HepG2 (cell line): ENCODE data around the gene SRCAP. TPM values are rescaled to one million over a fixed set of nuclear protein-coding genes. Genes with fewer than 3 reads are reported as not detected.
A peak's percentile ranks its signal among the peaks of the same experiment; 100 is the strongest.

Experiments
- CENPT ChIP-seq: sonication (generic); formaldehyde crosslinking; IDR thresholded peaks from 2 replicates; pipeline ENCODE4 v1.8.0; 2022; ENCODE audit warnings: low read depth, mild to moderate bottlenecking, moderate library complexity, missing genetic modification reagents
- GABPB1 ChIP-seq: IDR thresholded peaks from 2 replicates; pipeline ENCODE4 v1.6.1; 2016; ENCODE audit warnings: mild to moderate bottlenecking, missing genetic modification reagents, moderate library complexity, missing compliant biosample characterization
- HBP1 ChIP-seq: IDR thresholded peaks from 2 replicates; pipeline ENCODE4 v1.6.1; 2016; ENCODE audit warnings: low read depth, control low read depth
- IRX3 ChIP-seq: sonication (generic); formaldehyde crosslinking; IDR thresholded peaks from 2 replicates; pipeline ENCODE4 v1.8.1; 2023; ENCODE audit warnings: mild to moderate bottlenecking, low read depth, missing genetic modification reagents, borderline replicate concordance
- KDM2A ChIP-seq: sonication (generic); formaldehyde crosslinking; IDR thresholded peaks from 2 replicates; pipeline ENCODE4 v1.4.0; 2020; ENCODE audit warnings: low read depth, missing genetic modification reagents, borderline replicate concordance
- PRMT3 ChIP-seq: sonication (generic); formaldehyde crosslinking; IDR thresholded peaks from 2 replicates; pipeline ENCODE4 v1.8.1; 2022; ENCODE audit warnings: low read depth, mild to moderate bottlenecking, moderate library complexity, missing genetic modification reagents, borderline replicate concordance
- THAP8 ChIP-seq: sonication (generic); formaldehyde crosslinking; IDR thresholded peaks from 2 replicates; pipeline ENCODE4 v1.5.1; 2020; ENCODE audit warnings: missing genetic modification reagents, mild to moderate bottlenecking, borderline replicate concordance
- ZNF207 ChIP-seq: fragments of 450-650 bp; IDR thresholded peaks from 2 replicates; pipeline ENCODE4 v1.6.1; 2016; ENCODE audit warnings: antibody characterized with exemption, borderline replicate concordance
- ZNF530 ChIP-seq: sonication (generic); formaldehyde crosslinking; IDR thresholded peaks from 2 replicates; pipeline ENCODE4 v1.5.0; 2020; ENCODE audit warnings: low read depth, mild to moderate bottlenecking, missing genetic modification reagents
- ZNF570 ChIP-seq: sonication (generic); formaldehyde crosslinking; IDR thresholded peaks from 2 replicates; pipeline ENCODE4 v1.4.0; 2020; ENCODE audit warnings: mild to moderate bottlenecking, missing genetic modification reagents, borderline replicate concordance
- ZSCAN25 ChIP-seq: sonication (generic); formaldehyde crosslinking; IDR thresholded peaks from 2 replicates; pipeline ENCODE4 v1.8.0; 2022; ENCODE audit warnings: mild to moderate bottlenecking, missing genetic modification reagents
- polyA plus RNA-seq, 8 experiments: library from polyadenylated mRNA; depleted of rRNA in 3 of 8; stranded (reverse) in 7 of 8; unstranded in 1 of 8; fragments of >200 nt; fragmentation: Illumina TruSeq in 4 of 8; extraction: Trizol in 4 of 8; gene quantifications; 2 replicates each; pipeline versions ENCODE4 v1.2.1 to v1.2.3, GENCODE V29; 2011 to 2016; ENCODE audit warnings: low read depth in 4 of 8, missing spikeins in 1 of 8, mixed read lengths in 1 of 8; ENCODE audit not compliant: insufficient read depth in 1 of 8
- total RNA-seq, 5 experiments: library from RNA; depleted of rRNA; stranded (reverse); fragments of >200 nt; fragmentation: Illumina TruSeq; extraction: Trizol; gene quantifications; 2 replicates each; pipeline ENCODE4 v1.2.3, GENCODE V29; 2016; ENCODE audit warnings: low read depth in 1 of 5
- TF ChIP-seq, protein P1 (sequence below): sonication (generic); formaldehyde crosslinking; IDR thresholded peaks from 2 replicates; pipeline ENCODE4 v1.5.0; 2020; ENCODE audit warnings: missing genetic modification reagents
- TF ChIP-seq, protein P2 (sequence below): sonication (generic); formaldehyde crosslinking; IDR thresholded peaks from 2 replicates; pipeline ENCODE4 v1.4.0; 2020; ENCODE audit warnings: missing genetic modification reagents, low read depth, mild to moderate bottlenecking, borderline replicate concordance
- TF ChIP-seq, protein P3 (sequence below): sonication (generic); formaldehyde crosslinking; IDR thresholded peaks from 2 replicates; pipeline ENCODE4 v1.4.0; 2020; ENCODE audit warnings: missing genetic modification reagents

SRCAP gene
- total and polyA plus RNA-seq, 2 of the 13 experiments (the other 11 are each of a cell fraction or from before 2014, with no cell fraction given) = 4.9 to 9.0 TPM

DNA sequence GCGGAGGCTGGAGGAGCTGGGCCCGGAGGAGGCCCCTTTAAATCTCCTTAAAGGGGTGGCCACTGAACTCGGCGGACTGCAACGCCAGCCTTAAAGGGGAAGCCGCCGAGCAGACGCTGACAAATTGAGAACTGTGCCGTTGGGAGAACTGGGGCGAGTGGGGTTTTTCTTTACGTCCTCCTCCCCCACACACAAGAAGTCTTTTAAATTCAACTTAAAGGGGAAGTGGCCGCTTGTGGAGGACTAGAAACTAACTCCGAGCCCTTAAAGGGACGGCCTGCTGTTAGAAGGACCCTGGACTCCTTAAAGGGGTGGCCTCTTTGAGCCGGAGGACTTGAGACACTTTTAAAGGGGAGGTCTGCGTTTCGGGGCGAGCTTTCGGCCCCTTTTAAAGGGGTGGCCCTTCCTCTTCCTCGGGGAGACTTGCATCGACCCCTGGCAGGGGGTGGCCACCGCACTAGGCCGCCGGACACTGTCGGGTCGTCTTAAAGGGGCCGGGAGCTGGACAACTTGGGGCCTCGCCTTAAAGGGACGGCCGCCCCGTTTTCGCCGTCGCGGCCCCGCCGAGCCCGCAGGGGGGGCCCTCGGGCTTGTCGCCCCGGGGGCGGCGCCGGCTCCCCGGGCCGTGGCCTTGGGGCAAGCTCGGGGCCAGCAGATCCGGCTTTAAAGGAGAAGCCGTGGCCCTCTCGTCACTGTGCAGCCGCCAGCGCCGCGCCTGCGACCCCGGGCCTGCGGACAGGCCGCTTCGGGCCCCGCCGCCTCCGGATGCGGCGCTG is 40.1 kb upstream of the SRCAP start (continued):
- TF ChIP-seq, protein P1, sequence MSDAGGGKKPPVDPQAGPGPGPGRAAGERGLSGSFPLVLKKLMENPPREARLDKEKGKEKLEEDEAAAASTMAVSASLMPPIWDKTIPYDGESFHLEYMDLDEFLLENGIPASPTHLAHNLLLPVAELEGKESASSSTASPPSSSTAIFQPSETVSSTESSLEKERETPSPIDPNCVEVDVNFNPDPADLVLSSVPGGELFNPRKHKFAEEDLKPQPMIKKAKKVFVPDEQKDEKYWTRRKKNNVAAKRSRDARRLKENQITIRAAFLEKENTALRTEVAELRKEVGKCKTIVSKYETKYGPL = no peak
- TF ChIP-seq IRX3 (CRISPR knock-in tag) = no peak
- no peak for TF ChIP-seq PRMT3 (CRISPR knock-in tag)
- no peak for TF ChIP-seq CENPT
- TF ChIP-seq HBP1 (CRISPR knock-in tag) = no peak
- no peak for TF ChIP-seq THAP8
- TF ChIP-seq GABPB1 (CRISPR knock-in tag) = no peak
- no peak for TF ChIP-seq ZNF207
- no peak for TF ChIP-seq ZNF570
- no peak; the same call in 1 of the 2 replicates for TF ChIP-seq ZSCAN25 (CRISPR knock-in tag)
- TF ChIP-seq, protein P2, sequence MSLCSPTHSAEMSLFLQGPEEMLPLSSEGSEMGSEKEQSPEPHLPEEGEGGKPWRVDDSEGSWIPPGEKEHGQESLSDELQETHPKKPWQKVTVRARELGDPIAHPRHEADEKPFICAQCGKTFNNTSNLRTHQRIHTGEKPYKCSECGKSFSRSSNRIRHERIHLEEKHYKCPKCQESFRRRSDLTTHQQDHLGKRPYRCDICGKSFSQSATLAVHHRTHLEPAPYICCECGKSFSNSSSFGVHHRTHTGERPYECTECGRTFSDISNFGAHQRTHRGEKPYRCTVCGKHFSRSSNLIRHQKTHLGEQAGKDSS (CRISPR knock-in tag) = peak; percentile 22
- TF ChIP-seq ZNF530 (CRISPR knock-in tag) = no peak
- TF ChIP-seq KDM2A (CRISPR knock-in tag) = peak; percentile 65
- TF ChIP-seq, protein P3, sequence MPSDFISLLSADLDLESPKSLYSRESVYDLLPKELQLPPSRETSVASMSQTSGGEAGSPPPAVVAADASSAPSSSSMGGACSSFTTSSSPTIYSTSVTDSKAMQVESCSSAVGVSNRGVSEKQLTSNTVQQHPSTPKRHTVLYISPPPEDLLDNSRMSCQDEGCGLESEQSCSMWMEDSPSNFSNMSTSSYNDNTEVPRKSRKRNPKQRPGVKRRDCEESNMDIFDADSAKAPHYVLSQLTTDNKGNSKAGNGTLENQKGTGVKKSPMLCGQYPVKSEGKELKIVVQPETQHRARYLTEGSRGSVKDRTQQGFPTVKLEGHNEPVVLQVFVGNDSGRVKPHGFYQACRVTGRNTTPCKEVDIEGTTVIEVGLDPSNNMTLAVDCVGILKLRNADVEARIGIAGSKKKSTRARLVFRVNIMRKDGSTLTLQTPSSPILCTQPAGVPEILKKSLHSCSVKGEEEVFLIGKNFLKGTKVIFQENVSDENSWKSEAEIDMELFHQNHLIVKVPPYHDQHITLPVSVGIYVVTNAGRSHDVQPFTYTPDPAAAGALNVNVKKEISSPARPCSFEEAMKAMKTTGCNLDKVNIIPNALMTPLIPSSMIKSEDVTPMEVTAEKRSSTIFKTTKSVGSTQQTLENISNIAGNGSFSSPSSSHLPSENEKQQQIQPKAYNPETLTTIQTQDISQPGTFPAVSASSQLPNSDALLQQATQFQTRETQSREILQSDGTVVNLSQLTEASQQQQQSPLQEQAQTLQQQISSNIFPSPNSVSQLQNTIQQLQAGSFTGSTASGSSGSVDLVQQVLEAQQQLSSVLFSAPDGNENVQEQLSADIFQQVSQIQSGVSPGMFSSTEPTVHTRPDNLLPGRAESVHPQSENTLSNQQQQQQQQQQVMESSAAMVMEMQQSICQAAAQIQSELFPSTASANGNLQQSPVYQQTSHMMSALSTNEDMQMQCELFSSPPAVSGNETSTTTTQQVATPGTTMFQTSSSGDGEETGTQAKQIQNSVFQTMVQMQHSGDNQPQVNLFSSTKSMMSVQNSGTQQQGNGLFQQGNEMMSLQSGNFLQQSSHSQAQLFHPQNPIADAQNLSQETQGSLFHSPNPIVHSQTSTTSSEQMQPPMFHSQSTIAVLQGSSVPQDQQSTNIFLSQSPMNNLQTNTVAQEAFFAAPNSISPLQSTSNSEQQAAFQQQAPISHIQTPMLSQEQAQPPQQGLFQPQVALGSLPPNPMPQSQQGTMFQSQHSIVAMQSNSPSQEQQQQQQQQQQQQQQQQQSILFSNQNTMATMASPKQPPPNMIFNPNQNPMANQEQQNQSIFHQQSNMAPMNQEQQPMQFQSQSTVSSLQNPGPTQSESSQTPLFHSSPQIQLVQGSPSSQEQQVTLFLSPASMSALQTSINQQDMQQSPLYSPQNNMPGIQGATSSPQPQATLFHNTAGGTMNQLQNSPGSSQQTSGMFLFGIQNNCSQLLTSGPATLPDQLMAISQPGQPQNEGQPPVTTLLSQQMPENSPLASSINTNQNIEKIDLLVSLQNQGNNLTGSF (CRISPR knock-in tag) = no peak
